Naive B cell (primary cell): ENCODE data around the gene SOWAHA. TPM values are rescaled to one million over a fixed set of nuclear protein-coding genes. Genes with fewer than 3 reads are reported as not detected.

Source experiments
- polyA plus RNA-seq, 6 donors: library from polyadenylated mRNA; unstranded; fragments of 300-500 nt; fragmentation: Illumina TruSeq; gene quantifications; one replicate each; pipeline ENCODE4 v1.2.3, GENCODE V29; 2021; ENCODE audit warnings: low read depth in 6 of 6

SOWAHA gene
- polyA plus RNA-seq, 6 donors from 2014 or later, result not detected

Other genes starting within 250 kb of the SOWAHA start
- not detected for gene IL13, start 155.1 kb upstream of the SOWAHA start, polyA plus RNA-seq
- not detected for gene IL4, start 139.3 kb upstream of the SOWAHA start, polyA plus RNA-seq
- gene KIF3A, start 75.8 kb upstream of the SOWAHA start, polyA plus RNA-seq, result 10 to 100 TPM in 1 of 6 donors, 1 to 10 TPM in 5; 4.3 to 10.2 (median 7.3) TPM
- not detected for gene CCNI2, start 65.9 kb upstream of the SOWAHA start, polyA plus RNA-seq
- gene SEPTIN8, start 36.1 kb upstream of the SOWAHA start, polyA plus RNA-seq, result under 1 TPM in 4 of 6 donors, not detected in 2; 0.11 to 0.27 (median 0.22) TPM
- gene SHROOM1, start 17.3 kb downstream of the SOWAHA start, polyA plus RNA-seq, result under 1 TPM in 1 of 6 donors, not detected in 5; 0.26 TPM
- gene GDF9, start 53.2 kb downstream of the SOWAHA start, polyA plus RNA-seq, result under 1 TPM in 2 of 6 donors, not detected in 4; 0.14 to 0.45 TPM
- 100 to 1,000 TPM; 413 to 500 (median 433) TPM for gene UQCRQ, start 53.3 kb downstream of the SOWAHA start, polyA plus RNA-seq
- 1 to 10 TPM; 1.6 to 3.2 (median 2.2) TPM for gene LEAP2, start 60.4 kb downstream of the SOWAHA start, polyA plus RNA-seq
- 10 to 100 TPM; 44.4 to 79.0 (median 52.1) TPM for gene AFF4, start 150.3 kb downstream of the SOWAHA start, polyA plus RNA-seq
- gene ZCCHC10, start 213.2 kb downstream of the SOWAHA start, polyA plus RNA-seq, result 100 to 1,000 TPM in 5 of 6 donors, 10 to 100 TPM in 1; 87.0 to 209 (median 123) TPM
- 100 to 1,000 TPM in 2 of 6 donors, 10 to 100 TPM in 4; 92.4 to 113 (median 96.2) TPM for gene HSPA4, start 238.7 kb downstream of the SOWAHA start, polyA plus RNA-seq